PC-3 (cell line): Measurements from ENCODE around the gene GRB10.

Experiments
- EZH2 ChIP-seq: fragments of 300-600 bp; sonication (generic); IDR thresholded peaks from one replicate; pipeline ENCODE4 v1.6.1; 2017; ENCODE audit warnings: antibody characterized with exemption, mild to moderate bottlenecking, low read length; ENCODE audit not compliant: unreplicated experiment
- TF ChIP-seq, protein P1 (sequence below): fragments of 300-600 bp; sonication (generic); conservative IDR thresholded peaks from 2 replicates; pipeline ENCODE4 v1.5.1; 2017; ENCODE audit warnings: antibody characterized with exemption, low read depth, mild to moderate bottlenecking, low read length

DNA sequence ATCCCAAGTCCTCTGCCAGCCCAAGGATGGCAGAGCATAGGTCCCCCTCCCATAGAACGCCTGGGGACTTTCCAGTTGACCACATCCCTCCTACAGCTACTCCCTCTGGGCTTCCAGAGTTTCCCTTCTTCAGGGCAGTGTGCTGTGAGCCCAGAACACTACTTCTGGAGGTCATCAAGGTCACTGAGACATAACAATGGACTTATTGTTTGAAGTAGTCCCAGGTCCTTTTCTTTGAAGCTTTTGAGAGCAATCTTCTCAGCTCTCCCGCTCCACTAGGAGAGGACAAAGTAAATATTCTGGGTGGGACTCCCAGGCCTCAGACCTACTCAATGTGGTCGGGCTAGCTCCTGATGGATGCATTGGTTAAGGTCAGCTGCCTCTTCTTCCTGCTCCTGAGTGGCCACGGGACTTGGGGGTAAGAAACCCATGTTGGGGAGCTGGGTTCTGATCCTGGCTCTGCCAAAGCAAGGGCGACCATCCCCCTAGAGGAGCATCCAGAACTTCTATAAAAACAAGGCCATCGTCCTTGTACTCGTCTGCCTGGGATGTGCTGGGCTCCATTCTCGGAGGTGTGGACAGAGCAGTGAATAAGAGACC lies 134.0 kb downstream of the GRB10 start:
- TF ChIP-seq, protein P1, sequence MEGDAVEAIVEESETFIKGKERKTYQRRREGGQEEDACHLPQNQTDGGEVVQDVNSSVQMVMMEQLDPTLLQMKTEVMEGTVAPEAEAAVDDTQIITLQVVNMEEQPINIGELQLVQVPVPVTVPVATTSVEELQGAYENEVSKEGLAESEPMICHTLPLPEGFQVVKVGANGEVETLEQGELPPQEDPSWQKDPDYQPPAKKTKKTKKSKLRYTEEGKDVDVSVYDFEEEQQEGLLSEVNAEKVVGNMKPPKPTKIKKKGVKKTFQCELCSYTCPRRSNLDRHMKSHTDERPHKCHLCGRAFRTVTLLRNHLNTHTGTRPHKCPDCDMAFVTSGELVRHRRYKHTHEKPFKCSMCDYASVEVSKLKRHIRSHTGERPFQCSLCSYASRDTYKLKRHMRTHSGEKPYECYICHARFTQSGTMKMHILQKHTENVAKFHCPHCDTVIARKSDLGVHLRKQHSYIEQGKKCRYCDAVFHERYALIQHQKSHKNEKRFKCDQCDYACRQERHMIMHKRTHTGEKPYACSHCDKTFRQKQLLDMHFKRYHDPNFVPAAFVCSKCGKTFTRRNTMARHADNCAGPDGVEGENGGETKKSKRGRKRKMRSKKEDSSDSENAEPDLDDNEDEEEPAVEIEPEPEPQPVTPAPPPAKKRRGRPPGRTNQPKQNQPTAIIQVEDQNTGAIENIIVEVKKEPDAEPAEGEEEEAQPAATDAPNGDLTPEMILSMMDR = no peak
- no peak for TF ChIP-seq EZH2
